Measurements from ENCODE around the gene PFKL.

The PFKL gene

DNA sequence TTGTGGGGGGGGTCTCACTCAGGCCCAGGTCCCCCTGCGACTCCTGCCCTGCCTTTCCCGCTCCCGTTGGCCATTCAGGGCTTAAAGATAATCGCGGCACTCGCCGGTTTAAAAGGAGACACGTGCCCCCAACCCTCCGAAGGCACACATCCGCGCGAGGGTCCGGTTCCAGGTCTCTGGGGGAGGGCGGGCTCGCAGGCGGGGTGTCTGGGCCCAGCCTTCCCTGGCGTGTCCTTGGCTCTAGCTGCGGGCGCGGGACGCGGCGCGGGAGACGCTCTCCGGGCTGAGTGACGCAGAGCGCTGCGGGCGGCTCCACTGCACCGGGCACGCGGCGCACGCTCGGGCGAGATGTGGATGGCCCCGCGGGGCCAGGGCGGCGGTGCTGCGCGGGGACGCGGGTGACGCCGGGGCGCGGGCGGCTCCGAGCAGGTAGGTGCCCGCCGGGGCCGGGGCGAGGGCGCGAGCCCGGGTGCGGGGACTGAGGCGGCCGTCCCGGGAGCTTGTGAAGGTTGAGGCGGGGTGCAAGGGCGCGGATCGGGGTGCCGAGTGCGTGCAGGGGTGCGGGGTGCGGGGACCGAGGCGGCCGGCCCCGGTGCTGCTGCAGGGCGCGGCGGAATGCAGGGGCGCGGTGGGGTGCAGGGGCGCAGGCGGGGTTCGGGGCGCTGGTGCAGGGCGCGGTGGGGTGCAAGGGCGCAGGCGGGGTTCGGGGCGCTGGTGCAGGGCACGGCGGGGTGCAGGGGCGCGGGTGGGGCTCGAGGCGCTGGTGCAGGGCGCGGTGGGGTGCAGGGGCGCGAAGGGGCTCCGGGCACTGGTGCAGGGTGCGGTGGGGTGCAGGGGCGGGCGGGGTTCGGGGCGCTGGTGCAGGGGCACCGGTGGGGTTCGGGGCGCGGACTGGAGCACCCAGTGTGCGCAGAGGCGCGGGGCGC, 50.3 kb downstream of the PFKL start:
- Histone ChIP-seq H3K4me1 (ENCODE audit: insufficient read depth, poor library complexity, severe bottlenecking) (no peaks in the 10 kb centered on the region), H3K36me3 (ENCODE audit: low read depth) (no peaks in the 10 kb centered on the region), H3K4me3 (ENCODE audit: severe bottlenecking) (no peak overlapping the region), H3K27me3 (ENCODE audit: insufficient read depth, poor library complexity, severe bottlenecking) (peaks cover 57% of the 10 kb centered on the region), H3K27ac (ENCODE audit: poor library complexity, severe bottlenecking) (no peak overlapping the region), H3K9me3 (ENCODE audit: severe bottlenecking) (no peaks in the 10 kb centered on the region)
- DNase-seq (ENCODE audit: low spot score), result peak; percentile 65
- no peak for ATAC-seq (ENCODE audit: low read depth)
- TF ChIP-seq, protein P1, sequence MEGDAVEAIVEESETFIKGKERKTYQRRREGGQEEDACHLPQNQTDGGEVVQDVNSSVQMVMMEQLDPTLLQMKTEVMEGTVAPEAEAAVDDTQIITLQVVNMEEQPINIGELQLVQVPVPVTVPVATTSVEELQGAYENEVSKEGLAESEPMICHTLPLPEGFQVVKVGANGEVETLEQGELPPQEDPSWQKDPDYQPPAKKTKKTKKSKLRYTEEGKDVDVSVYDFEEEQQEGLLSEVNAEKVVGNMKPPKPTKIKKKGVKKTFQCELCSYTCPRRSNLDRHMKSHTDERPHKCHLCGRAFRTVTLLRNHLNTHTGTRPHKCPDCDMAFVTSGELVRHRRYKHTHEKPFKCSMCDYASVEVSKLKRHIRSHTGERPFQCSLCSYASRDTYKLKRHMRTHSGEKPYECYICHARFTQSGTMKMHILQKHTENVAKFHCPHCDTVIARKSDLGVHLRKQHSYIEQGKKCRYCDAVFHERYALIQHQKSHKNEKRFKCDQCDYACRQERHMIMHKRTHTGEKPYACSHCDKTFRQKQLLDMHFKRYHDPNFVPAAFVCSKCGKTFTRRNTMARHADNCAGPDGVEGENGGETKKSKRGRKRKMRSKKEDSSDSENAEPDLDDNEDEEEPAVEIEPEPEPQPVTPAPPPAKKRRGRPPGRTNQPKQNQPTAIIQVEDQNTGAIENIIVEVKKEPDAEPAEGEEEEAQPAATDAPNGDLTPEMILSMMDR (IDR thresholded peaks at IDR 0.05; ENCODE audit: poor library complexity, severe bottlenecking), result no peak

DNA sequence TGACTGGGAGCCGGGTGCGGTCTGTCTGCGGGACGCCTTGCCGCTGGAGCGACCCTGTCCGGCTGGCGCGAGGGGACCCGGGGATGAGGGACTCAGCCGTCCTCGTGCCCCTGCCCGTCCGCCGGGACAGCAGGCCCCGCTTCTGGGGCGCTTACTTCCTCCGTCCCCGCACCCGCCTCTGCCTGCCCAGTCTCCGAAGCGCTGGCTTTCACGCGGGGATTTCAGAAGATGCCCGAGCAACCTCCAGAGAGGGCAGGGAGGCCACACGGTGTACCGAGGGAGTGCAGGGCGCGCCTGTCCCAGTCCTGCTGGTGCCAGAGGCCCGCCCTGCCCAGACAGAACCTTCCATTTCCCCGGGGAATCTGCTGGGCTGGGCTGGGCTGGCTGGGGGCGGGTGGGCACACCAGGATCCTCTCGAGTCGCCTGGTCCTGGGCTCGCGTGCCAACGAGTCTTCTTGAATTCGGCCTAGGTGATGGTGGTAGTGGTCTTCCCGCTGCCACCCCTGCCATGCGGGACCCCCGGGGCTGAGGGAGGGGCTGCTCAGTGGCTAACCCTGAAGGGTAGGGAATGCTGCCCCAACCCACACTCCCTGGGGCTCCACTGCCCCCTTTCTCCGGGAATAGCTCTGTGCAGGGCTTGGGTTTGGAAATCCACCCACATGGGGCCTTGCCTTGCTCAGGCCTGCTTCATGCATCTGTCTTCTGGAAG, 51.1 kb downstream of the PFKL start:
- TF ChIP-seq, protein P1 (IDR thresholded peaks at IDR 0.05; ENCODE audit: poor library complexity, severe bottlenecking), result no peak
- H3K9me3 ChIP-seq (ENCODE audit: severe bottlenecking), result no peaks in the 10 kb centered on the region
- no peak for ATAC-seq (ENCODE audit: low read depth)
- no peaks in the 10 kb centered on the region for H3K36me3 ChIP-seq (ENCODE audit: low read depth)
- peaks cover 57% of the 10 kb centered on the region for H3K27me3 ChIP-seq (ENCODE audit: insufficient read depth, poor library complexity, severe bottlenecking)
- H3K27ac ChIP-seq (ENCODE audit: poor library complexity, severe bottlenecking), result no peak overlapping the region
- DNase-seq (ENCODE audit: low spot score), result peak; percentile 60
- H3K4me1 ChIP-seq (ENCODE audit: insufficient read depth, poor library complexity, severe bottlenecking), result no peaks in the 10 kb centered on the region
- H3K4me3 ChIP-seq (ENCODE audit: severe bottlenecking), result no peak overlapping the region

DNA sequence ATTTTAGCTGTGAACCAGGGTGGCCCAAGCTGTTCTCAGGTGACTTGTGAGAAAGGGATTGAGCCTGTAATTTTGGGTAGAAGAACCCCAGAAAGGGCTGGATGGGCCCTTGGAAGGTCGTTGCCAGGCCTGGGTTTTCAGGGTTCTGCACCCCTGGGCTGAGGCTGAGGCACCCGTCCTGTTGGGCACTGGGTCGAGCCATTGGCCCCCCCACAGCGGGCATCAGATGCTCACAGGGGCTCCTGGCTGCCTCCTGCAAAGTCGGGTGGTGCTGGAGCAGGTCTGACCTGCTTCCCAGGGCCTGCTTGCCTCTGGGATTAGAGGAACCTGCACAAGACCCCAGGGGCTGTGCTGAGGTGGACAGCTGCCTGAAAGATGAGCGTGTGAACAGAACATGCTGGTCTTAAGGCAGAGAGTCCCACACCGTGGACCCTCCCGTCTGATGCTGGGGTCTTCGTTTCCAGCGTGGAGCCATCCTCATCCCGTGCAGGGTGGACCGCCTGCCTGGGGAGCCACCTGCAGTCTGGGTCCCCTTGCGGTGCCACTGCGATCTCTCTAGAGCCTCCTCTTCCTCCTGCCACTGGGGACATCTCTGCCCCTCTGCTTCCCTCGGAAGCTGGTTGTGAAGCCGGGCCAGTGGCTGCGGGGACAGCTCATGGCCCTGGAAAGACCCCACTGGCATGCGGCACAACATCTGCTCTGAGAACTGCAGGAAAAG, 51.8 kb downstream of the PFKL start:
- H3K27me3 ChIP-seq (ENCODE audit: insufficient read depth, poor library complexity, severe bottlenecking), result peaks cover 57% of the 10 kb centered on the region
- no peak overlapping the region for H3K4me3 ChIP-seq (ENCODE audit: severe bottlenecking)
- ATAC-seq (ENCODE audit: low read depth), result no peak
- H3K27ac ChIP-seq (ENCODE audit: poor library complexity, severe bottlenecking), result no peak overlapping the region
- no peaks in the 10 kb centered on the region for H3K4me1 ChIP-seq (ENCODE audit: insufficient read depth, poor library complexity, severe bottlenecking)
- H3K9me3 ChIP-seq (ENCODE audit: severe bottlenecking), result no peaks in the 10 kb centered on the region
- H3K36me3 ChIP-seq (ENCODE audit: low read depth), result no peaks in the 10 kb centered on the region
- TF ChIP-seq, protein P1 (IDR thresholded peaks at IDR 0.05; ENCODE audit: poor library complexity, severe bottlenecking), result no peak
- no peak for DNase-seq (ENCODE audit: low spot score)

DNA sequence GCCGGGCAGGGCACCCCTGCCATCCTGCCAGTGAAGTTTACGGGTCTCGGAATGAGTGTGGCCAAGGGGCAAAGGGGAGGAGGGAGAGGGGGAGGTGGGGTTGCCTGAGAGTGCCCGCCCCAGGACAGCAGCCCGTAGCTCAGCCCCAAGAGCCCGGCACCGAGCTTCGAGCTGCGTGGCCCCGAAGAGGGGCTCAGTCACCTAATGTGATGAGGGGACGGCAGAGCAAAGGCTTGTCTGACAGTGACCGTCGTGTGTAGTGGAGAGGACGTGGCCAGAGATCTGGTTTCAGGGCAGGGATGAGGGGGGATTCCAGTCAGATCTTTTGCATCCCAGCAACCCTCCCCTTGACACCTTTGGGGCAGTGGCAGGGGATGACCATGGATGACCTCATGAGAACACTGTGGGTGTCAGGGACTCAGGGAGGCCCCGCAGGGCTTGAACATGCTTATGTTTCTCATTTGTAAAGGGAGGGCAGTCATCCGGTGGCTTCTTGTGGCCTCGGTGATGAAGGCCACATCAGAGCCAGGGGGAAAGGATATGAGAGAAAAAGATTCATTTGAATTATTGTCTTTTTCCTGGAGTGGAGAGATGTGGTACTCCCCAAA, 52.5 kb downstream of the PFKL start:
- Histone ChIP-seq H3K27ac (ENCODE audit: poor library complexity, severe bottlenecking) (no peak overlapping the region), H3K4me1 (ENCODE audit: insufficient read depth, poor library complexity, severe bottlenecking) (no peaks in the 10 kb centered on the region), H3K9me3 (ENCODE audit: severe bottlenecking) (no peaks in the 10 kb centered on the region), H3K4me3 (ENCODE audit: severe bottlenecking) (no peak overlapping the region), H3K27me3 (ENCODE audit: insufficient read depth, poor library complexity, severe bottlenecking) (peaks cover 50% of the 10 kb centered on the region), H3K36me3 (ENCODE audit: low read depth) (no peaks in the 10 kb centered on the region)
- TF ChIP-seq, protein P1 (IDR thresholded peaks at IDR 0.05; ENCODE audit: poor library complexity, severe bottlenecking), result no peak
- ATAC-seq (ENCODE audit: low read depth), result no peak
- no peak for DNase-seq (ENCODE audit: low spot score)
